ENCODE results near the gene HK2.

DNA sequence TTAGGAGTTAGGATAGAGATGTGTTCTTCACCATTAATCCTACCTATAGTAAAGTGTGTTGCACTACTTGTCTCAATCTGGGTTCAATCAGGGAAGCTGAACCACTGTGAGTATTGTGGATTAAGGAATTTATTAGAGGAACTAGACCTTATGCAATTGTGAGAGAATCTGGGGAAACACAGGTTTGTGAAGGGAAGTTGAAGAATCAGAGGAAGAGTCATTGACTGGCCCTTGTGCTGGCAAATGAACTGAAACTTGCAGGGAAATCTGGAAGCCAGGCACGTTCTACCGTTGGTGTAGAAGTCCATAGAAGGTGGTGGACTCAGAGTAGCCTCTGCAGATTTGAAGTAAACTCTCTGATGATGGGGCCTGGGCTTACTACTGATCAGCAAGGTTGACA lies 44.7 kb upstream of the HK2 start:
- TF ChIP-seq, protein P1, sequence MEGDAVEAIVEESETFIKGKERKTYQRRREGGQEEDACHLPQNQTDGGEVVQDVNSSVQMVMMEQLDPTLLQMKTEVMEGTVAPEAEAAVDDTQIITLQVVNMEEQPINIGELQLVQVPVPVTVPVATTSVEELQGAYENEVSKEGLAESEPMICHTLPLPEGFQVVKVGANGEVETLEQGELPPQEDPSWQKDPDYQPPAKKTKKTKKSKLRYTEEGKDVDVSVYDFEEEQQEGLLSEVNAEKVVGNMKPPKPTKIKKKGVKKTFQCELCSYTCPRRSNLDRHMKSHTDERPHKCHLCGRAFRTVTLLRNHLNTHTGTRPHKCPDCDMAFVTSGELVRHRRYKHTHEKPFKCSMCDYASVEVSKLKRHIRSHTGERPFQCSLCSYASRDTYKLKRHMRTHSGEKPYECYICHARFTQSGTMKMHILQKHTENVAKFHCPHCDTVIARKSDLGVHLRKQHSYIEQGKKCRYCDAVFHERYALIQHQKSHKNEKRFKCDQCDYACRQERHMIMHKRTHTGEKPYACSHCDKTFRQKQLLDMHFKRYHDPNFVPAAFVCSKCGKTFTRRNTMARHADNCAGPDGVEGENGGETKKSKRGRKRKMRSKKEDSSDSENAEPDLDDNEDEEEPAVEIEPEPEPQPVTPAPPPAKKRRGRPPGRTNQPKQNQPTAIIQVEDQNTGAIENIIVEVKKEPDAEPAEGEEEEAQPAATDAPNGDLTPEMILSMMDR (IDR thresholded peaks at IDR 0.05): no peak
- no peak for TF ChIP-seq POLR2A (IDR thresholded peaks at IDR 0.05)
